ENCODE data around the gene TCEANC2.

The TCEANC2 gene

GRCh38 chr1:54095546-54096226 lies 42.3 kb downstream of the TCEANC2 start:
- H3K9me3 ChIP-seq (ENCODE audit: control insufficient read depth, low read length): no peaks in the 10 kb centered on the region
- TF ChIP-seq, protein P1, sequence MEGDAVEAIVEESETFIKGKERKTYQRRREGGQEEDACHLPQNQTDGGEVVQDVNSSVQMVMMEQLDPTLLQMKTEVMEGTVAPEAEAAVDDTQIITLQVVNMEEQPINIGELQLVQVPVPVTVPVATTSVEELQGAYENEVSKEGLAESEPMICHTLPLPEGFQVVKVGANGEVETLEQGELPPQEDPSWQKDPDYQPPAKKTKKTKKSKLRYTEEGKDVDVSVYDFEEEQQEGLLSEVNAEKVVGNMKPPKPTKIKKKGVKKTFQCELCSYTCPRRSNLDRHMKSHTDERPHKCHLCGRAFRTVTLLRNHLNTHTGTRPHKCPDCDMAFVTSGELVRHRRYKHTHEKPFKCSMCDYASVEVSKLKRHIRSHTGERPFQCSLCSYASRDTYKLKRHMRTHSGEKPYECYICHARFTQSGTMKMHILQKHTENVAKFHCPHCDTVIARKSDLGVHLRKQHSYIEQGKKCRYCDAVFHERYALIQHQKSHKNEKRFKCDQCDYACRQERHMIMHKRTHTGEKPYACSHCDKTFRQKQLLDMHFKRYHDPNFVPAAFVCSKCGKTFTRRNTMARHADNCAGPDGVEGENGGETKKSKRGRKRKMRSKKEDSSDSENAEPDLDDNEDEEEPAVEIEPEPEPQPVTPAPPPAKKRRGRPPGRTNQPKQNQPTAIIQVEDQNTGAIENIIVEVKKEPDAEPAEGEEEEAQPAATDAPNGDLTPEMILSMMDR (IDR thresholded peaks at IDR 0.05): no peak
- H3K36me3 ChIP-seq (ENCODE audit: control insufficient read depth, insufficient read depth, low read length): no peaks in the 10 kb centered on the region
- H2AFZ ChIP-seq: no peak overlapping the region
- H3K27ac ChIP-seq: no peak overlapping the region
- H3K4me1 ChIP-seq: no peaks in the 10 kb centered on the region
- no peak overlapping the region for H3K4me3 ChIP-seq (ENCODE audit: low read depth, low read length)
- H3K79me2 ChIP-seq: no peaks in the 10 kb centered on the region
- no peak overlapping the region for H3K9ac ChIP-seq
- H3K4me2 ChIP-seq (ENCODE audit: low read length): no peak overlapping the region
- H3K27me3 ChIP-seq (ENCODE audit: control insufficient read depth, insufficient read depth, low read length): no peaks in the 10 kb centered on the region

DNA sequence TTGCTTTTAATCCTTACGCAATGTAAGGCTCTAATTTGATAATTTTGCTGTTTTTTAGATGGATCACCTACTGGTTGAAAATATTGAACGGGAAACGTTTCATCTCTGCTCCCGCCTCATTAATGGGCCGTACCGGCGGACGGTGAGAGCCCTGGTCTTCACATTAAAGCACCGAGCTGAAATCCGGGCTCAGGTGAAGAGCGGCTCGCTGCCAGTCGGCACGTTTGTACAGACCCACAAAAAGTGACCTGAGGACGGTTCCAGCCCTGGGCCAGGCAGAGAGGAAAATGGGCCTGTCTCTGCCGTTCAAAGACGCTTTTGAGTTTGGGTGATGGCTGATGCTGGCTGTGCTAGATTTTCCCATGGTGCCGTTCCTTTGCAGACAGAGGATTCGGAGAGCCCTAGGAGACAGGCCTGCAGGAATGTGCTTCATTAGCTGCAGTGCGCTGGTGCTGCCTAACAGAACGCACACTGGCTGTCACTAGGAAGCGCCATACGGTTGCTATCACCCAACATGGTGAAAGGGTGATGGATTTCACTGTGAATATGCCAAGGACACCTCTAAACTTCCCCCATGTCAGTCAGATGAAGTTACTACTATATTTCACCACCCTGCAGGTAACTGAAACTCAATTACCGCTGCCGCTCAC lies 42.9 kb downstream of the TCEANC2 start:
- TF ChIP-seq, protein P1 (IDR thresholded peaks at IDR 0.05): no peak
- no peaks in the 10 kb centered on the region for H3K36me3 ChIP-seq (ENCODE audit: control insufficient read depth, insufficient read depth, low read length)
- no peak overlapping the region for H3K4me2 ChIP-seq (ENCODE audit: low read length)
- H3K4me1 ChIP-seq: no peaks in the 10 kb centered on the region
- no peak overlapping the region for H3K27ac ChIP-seq
- no peak overlapping the region for H3K4me3 ChIP-seq (ENCODE audit: low read depth, low read length)
- no peak overlapping the region for H2AFZ ChIP-seq
- H3K79me2 ChIP-seq: no peaks in the 10 kb centered on the region
- no peaks in the 10 kb centered on the region for H3K27me3 ChIP-seq (ENCODE audit: control insufficient read depth, insufficient read depth, low read length)
- H3K9me3 ChIP-seq (ENCODE audit: control insufficient read depth, low read length): no peaks in the 10 kb centered on the region
- no peak overlapping the region for H3K9ac ChIP-seq

GRCh38 chr1:54096877-54097240 lies 43.5 kb downstream of the TCEANC2 start:
- H2AFZ ChIP-seq: no peak overlapping the region
- no peaks in the 10 kb centered on the region for H3K79me2 ChIP-seq
- H3K27ac ChIP-seq: no peak overlapping the region
- H3K9ac ChIP-seq: no peak overlapping the region
- TF ChIP-seq, protein P1 (IDR thresholded peaks at IDR 0.05): no peak
- H3K9me3 ChIP-seq (ENCODE audit: control insufficient read depth, low read length): no peaks in the 10 kb centered on the region
- H3K36me3 ChIP-seq (ENCODE audit: control insufficient read depth, insufficient read depth, low read length): no peaks in the 10 kb centered on the region
- no peak overlapping the region for H3K4me3 ChIP-seq (ENCODE audit: low read depth, low read length)
- H3K4me1 ChIP-seq: no peaks in the 10 kb centered on the region
- H3K27me3 ChIP-seq (ENCODE audit: control insufficient read depth, insufficient read depth, low read length): no peaks in the 10 kb centered on the region
- no peak overlapping the region for H3K4me2 ChIP-seq (ENCODE audit: low read length)

DNA sequence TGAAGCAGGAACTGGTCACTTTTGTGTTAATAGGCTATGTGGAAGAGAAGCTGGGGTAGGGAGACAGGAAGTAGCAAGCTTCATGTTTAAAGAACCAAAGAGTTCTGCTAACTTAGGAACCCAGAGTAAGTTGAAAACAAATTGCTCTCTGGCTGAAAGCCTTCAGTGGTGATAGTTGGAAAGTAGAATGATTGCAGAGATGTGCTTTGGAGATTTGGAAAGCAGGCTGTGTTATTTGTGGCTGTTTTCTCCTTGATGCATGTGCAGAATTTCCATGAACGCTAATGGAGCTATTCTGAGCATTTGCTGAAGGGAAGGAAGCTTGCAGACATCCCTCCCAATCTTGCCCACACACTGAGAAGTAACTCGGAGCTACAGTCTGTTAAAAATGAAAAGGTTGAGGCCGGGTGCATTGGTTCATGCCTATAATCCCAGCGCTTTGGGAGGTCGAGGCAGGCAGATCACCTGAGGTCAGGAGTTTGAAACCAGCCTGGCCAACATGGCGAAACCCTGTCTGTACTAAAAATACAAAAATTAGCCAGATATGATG lies 45.7 kb downstream of the TCEANC2 start:
- Histone ChIP-seq H3K27ac (no peak overlapping the region), H3K36me3 (ENCODE audit: control insufficient read depth, insufficient read depth, low read length) (no peaks in the 10 kb centered on the region), H2AFZ (no peak overlapping the region), H3K4me1 (no peaks in the 10 kb centered on the region), H3K4me3 (ENCODE audit: low read depth, low read length) (no peak overlapping the region), H3K4me2 (ENCODE audit: low read length) (no peak overlapping the region), H3K27me3 (ENCODE audit: control insufficient read depth, insufficient read depth, low read length) (no peaks in the 10 kb centered on the region), H3K9me3 (ENCODE audit: control insufficient read depth, low read length) (no peaks in the 10 kb centered on the region), H3K79me2 (no peaks in the 10 kb centered on the region), H3K9ac (no peak overlapping the region)
- TF ChIP-seq, protein P1 (IDR thresholded peaks at IDR 0.05): no peak
